Coronary artery (tissue), 2 donors: Measurements from ENCODE around the gene ZC3H11A.

Experiments
- DNase-seq: peaks from one replicate; pipeline ENCODE4 v3.0.0-alpha.2; 2017; ENCODE audit warnings: low spot score
- H3K27ac ChIP-seq, 2 donors: fragments of 200-600 bp; sonication (generic); one replicate each; pipeline ENCODE4 v1.5.1; 2016 to 2019
- H3K4me3 ChIP-seq: fragments of 200-600 bp; sonication (generic); 2 replicates; pipeline ENCODE4 v1.5.1; 2016; ENCODE audit warnings: mild to moderate bottlenecking, moderate library complexity
- CTCF ChIP-seq: fragments of 200-600 bp; sonication (generic); IDR thresholded peaks from one replicate; pipeline ENCODE4 v1.5.1; 2019; ENCODE audit warnings: antibody characterized with exemption

The ZC3H11A gene

GRCh38 chr1:203772836-203773235 lies 22.6 kb upstream of the ZC3H11A start:
- Histone ChIP-seq H3K27ac (no peak overlapping the region), H3K4me3 (no peak overlapping the region)
- no peak for DNase-seq
- TF ChIP-seq CTCF = no peak

- no peak for DNase-seq
- no peak for TF ChIP-seq CTCF
- Histone ChIP-seq H3K27ac (no peak overlapping the region), H3K4me3 (no peak overlapping the region)
Measured at GRCh38 chr1:203776636-203777035, 18.8 kb upstream of the ZC3H11A start.

DNA sequence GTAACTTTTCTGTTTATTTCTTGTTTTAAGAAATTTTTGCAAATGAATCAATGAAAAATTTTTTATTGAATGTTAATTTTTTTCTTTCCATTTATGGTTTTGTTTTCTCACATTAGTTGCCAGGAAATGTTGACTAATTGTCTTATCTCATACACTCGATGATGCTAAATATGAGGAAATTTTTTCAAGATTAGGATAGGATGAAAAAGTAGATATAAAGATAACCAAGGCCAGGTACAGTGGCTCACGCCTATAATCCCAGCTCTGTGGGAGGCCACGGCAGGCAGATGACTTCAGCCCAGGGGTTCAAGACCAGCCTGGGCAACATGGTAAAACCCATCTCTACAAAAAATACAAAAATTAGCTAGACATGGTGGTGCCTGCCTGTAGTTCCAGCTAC lies 17.8 kb upstream of the ZC3H11A start:
- Histone ChIP-seq H3K27ac (no peak overlapping the region), H3K4me3 (no peak overlapping the region)
- no peak for TF ChIP-seq CTCF
- DNase-seq = no peak

DNA sequence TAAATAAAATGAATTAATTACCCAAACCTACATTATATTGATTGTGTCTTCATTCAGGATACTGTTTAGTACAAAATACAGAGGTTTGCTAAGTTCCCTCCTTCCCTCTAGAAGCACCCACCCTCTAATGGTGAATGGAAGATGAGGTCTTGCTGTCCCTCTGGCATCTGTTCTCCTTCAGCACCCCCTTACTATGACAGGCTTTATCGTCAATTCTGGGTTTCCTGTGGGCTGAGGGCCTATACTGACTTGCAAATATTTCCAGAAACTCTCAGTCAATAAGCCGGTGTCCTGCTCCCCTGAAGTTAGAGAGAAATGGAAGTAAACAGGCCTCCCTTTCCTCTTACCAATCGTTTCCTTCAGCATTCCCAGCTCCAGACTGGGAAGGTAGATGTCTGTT lies 17.3 kb upstream of the ZC3H11A start:
- H3K27ac ChIP-seq = no peak overlapping the region
- no peak for DNase-seq
- no peak for TF ChIP-seq CTCF
- H3K4me3 ChIP-seq = no peak overlapping the region

DNA sequence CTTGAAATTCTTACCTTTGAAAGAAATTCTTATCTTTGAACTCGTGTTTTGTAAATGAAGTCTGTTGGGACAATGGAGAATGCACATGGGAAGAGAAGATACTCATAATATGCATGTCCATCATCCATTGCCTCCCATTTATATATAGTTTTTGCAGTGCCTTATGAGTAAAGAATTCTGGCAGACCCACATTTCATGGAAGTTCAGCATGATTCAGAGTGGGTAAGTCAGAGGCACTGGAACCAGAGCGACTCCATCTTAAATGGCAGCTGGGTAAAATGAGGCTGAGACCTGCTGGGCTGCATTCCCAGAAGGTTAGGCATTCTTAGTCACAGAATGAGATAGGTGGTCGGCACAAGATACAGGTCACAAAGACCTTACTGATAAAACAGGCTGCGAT lies 16.6 kb upstream of the ZC3H11A start:
- Histone ChIP-seq H3K4me3 (no peak overlapping the region), H3K27ac (no peak overlapping the region)
- no peak for TF ChIP-seq CTCF
- no peak for DNase-seq

GRCh38 chr1:203781962-203782361 lies 13.5 kb upstream of the ZC3H11A start:
- TF ChIP-seq CTCF = no peak
- no peak overlapping the region for H3K4me3 ChIP-seq
- H3K27ac ChIP-seq = no peak overlapping the region
- DNase-seq = no peak

DNA sequence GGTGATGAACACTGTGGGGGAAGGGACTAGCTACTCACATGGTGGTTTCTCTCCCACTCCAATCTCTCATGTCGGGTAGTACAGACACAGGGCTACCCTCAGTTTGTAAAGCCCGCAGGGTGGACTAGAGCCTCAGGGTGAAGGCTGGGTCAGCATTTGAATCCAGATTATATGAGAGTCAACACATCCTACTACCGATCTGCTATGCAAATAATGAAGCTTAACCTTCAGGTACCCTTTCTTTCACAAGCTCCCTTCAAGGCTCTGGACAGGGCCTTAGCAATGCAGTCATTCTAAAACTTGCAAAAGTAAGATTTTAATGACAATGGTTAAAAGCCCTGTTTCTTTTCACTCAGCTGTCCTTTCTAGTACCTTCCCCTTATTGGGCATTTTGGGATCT lies 5.5 kb upstream of the ZC3H11A start:
- no peak for DNase-seq
- Histone ChIP-seq H3K4me3 (no peak overlapping the region), H3K27ac (no peak overlapping the region)
- no peak for TF ChIP-seq CTCF
